Activated CD4-positive, CD25-positive, alpha-beta regulatory T cell treated with anti-CD3 and anti-CD28 coated beads, Interleukin-2, amount 50 U/mL, for 24 hours (primary cell): ENCODE data around the gene WDR91.

Experiments used
- ATAC-seq, 2 donors: fragments of 150-1000 bp; cut with Tn5 transposase; one replicate each; pipeline ENCODE4 v1.10.0; 2021; ENCODE audit warnings: mild to moderate bottlenecking in 1 of 2, moderate library complexity in 1 of 2

The WDR91 gene

DNA sequence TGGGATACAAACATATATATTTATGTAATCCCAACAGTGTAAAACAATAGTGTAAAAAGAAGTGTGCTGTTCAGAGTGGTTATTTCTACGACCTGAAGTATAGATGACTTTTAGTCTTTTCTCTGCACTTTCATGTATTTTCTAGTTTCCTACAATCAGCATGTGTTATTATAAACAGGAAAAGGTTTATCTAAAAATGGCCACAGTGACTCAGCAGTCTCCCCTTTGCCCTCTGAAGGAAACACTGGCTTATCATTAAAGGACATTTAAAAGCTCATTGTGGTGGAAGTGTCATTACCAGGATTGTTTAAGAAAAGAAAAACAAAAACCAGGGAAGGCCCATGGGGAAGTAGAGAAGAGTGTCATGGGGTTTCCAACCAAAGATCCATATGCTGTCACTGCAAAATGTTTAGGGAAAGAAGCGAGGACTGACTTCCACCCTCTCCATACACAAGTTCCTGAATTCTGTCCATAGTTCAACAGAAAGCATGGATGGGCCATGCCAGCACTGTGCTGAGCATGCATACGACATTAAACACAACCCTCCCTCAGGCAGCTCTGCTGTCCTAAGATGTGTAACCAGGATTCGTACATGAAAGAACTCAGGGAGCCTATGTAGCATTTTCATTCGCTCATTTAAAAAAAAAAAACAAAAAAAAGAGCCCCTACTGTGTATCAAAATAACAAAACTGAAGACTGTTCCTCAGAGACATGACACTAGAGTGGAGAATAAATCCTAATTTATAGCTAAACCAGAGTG lies 51.0 kb downstream of the WDR91 start:
- ATAC-seq = peak; percentile 44 to 57

DNA sequence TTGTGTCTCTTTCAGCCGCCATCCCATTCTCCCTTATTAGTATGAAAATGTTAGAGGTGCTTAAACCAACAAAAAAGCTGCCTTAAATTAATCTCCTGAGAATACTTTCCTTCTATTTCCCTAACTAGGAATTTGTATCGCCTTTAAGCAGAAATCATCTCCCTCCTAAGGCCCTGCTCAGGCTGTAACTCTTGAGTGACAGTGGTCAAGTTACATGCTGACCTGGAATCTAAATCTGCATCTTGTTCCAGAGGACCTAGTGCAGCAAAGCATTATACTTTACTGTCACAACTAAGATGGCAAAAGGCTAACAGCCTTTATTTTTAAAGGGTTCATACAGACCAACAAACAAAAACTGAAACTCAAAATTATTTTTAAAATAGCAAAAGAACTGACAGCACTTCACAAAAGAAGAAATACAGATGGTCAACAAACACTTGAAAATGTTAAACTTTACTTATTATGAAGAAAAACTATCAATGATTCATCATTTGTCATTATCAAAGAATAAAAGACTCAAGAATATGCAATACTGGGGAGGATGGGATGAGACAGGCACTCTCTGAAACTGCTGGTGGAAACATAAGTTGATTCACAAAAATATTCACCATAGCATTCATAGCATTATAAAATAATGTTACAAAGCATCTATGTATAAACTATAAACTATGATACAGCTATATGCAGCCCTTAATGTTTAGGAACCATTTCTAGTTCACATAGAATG lies 51.8 kb downstream of the WDR91 start:
- ATAC-seq = peak; percentile 77 to 84

DNA sequence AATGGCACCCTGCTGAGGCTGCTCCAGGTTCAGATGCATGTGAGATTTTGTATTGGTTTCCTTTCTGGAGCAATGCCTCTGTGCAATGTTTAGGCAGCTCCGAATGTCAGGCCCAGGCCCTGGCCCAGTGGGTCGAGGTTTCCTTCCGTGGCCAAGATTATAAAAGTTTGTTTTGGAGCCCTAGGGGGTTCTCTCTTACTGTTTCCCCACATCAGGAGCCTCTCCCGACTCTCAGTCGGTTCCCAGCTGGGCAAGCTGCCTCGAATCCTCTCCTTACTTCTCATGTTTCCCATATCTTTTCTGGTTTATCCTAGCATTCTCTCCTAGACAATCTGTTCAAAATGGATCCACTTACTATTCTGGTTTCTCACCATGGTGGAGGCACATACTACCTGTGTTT lies 52.5 kb downstream of the WDR91 start:
- ATAC-seq = no peak

DNA sequence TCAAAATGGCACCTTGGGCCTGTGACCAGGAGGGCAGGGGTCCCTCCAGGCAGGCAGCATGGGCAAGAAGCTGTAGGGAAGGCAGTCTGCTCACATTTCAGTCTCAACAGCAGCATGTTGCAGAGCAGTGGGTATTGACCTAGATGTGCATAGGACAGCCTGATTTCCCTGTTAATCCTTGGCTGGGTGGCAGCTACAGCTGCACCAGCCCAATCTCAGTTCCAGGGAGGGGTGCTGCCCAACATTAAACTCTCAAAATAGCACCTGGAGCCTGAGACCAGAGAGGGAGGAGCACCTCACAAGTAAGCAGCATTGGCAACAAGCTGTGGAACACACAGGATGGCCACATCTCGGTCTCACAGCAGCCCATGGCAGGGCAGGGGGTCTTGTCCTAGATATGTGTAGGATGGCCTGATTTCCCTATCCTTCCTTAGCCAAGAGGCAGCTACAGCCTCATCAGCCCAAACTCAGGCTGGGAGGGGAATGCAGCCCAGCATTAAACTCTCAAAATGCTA lies 53.1 kb downstream of the WDR91 start:
- no peak for ATAC-seq

DNA sequence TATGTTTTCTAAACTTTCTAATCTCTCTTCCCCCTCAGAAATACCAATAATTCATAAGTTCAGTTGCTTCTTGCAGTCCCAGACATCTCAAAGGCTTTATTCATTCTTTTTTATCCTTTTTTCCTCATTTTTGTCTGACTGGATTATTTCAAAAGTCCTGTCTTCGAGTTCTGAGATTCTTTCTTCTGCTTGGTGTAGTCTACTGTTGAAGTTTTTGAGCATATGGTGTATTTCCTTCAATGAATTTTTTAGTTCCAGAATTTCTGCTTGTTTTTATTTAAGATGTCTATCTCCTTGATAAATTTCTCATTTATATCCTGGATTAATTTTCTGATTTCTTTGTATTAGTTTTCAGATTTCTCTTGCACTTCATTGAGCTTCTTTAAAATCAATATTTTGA lies 55.0 kb downstream of the WDR91 start:
- no peak for ATAC-seq

DNA sequence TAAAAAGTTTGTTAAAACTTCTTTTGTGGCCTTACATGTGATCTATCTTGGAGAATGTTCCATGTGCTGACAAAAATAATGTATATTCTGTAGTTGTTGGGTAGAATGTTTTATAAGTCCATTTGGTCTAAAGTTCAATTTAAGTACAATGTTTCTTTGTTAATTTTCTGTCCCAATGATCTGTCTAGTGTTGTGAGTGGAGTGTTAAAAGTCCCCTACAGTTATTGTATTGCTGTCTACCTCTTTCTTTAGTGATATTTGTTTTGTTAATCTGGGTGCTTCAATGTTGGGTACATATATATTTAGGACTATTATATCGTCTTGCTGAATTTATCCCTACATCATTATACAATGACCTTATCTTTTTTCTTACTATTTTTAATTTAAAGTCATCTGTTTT lies 56.6 kb downstream of the WDR91 start:
- no peak for ATAC-seq

DNA sequence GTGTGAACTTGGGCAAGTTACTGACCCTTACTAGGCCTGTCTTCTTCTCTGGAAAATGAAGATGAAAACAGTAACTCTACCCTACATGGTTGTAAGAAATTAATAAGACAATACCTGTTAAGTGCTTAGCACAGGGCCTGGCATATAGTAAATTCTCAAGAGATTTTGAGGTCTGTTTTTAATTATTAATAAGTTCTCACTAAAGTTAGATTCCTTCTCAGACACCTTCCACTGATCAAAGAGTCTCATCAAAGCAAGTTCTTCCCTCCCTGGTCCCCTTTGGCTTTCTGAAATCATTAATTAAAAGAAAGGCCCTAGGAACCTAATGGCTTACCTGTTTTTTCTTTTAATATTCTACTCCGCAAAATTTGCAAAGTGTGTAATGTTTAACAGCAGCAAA lies 58.9 kb downstream of the WDR91 start:
- no peak for ATAC-seq

DNA sequence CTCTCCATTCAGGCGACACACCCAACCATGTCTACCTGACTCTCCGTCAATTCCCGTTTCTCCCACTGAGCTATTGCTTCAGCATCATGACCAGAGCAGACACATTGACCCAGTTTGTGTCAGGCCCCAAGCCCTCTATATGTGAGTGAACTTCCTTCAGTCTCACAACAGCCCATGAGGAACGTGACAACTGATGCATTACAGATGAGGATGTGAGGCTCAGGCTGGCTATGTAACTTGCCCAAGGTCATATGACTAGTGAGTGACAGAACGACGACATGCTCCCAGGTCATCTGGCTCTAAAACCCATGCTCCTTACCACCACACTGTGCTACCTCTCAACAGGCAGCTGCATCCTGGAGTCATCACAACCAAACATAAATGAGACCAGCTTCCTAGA lies 59.8 kb downstream of the WDR91 start:
- ATAC-seq = no peak

DNA sequence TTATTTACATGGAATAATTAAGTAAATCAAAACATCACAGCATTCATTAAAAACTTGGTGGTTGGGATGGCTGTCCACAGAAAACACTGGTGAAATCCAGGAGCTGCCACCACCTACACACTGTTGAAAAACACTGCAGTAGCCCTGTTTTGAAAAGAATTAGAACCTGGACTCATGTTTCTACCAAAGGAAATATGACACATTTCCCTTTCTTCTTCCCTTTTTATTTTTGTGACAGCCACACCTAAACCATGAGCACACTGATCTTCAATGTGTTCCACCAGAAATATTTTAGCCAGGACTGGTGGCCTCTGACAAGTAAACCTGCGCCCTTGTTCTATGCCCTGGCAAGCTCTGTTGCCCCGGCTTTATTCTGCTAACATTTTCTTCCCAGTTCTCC lies 60.2 kb downstream of the WDR91 start:
- no peak for ATAC-seq

DNA sequence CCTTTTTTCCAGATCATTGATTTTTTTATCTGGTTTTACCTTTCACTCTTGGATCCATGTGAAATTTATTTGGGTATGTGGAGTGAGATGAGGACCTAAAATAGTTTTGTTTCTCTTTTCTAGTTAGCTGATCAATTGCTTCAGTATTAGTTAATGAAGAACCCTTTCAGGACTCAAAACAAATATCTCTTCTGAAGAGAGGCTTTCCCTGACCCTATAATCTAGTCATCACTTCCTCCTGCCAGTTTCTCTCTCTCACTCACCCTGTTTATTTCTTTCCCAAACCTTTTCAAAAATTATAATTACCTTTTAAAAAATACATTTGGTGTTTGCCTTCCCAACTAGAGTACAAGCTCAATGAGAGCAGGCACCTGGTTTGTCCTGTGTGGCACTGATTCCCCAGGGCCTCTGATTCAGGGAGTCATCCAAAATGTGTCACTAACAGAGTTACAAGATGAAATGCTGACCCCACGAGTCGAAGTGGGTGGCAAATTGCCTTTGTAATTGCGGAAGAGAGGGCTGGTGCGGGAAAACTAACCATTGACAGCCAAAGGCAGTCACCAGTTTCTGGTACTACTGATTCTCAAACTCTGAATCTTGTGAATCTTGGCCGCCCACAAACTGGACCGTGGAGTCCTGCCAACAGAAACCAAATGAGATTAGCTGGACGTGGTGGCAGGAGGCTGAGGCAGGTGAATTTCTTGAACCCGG lies 61.1 kb downstream of the WDR91 start:
- ATAC-seq = no peak

DNA sequence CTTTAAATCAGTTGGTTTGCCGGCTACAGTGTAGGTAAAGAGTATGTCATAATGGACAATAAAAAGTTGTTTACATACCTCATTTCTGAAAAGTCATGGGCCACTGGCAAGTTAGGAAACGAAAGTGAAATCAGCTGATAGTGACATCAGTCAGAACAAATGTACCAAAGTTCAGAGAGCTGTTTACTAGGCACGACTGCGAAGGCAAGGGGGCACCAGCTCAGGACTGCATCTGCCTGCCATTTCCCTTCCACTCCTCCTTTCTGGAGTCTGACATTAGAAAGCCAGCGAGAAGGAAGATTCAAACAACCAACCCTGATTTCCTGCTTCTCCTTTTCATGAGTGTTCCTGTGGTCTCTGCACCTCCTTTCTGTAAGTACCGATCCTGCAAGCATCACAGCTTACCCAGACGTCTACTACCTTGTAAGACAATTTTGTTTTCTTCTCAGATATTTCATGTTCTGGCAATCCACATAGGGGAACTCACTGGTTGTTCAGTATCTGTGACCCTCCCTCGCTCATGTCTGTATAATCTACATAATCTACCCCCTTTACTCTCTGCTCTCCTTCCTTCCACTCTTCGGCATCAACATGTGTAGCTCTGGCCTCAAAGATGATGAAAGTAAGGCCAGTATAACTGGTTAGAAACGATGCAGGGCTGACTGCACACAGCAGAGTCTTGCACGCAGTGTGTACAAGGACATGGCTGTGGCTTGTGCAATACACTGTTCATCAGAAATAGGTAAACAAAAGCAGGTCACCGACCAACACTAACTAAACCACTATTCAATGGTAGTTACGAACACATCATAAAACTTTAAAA lies 63.2 kb downstream of the WDR91 start, which contains the start of gene TMEM140:
TSS of gene TMEM140 (plus strand) at position 174 of the 823 bp plus-strand sequence. CDS start 16,370 bp downstream, outside the sequence.
- peak; percentile 86 for ATAC-seq

DNA sequence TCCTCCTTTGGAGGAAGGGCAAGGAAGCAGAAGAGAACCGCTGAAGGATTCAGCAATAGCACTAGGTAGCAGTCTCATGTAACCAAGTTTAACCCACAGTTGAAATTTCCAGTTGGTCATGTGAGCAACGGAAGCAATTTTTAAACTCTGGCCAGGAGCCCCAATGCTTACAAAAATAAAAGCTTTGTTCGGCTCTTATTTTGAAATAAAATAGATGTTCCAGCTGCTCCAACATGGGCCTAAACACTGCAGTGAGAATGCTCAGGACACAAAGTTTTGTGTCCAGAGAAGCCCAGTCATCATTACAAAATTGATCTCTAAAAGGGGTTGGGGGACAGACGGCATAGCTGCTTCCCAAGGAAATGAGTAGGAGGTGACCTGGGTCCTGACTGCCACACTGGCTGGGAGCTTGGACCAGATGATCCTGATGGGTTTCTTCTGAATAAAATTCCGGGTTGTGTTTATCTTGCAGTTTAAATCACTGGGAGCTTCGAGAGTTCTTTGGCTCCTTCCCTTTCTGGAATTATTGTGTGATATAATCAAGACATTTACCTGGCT lies 63.9 kb downstream of the WDR91 start:
- ATAC-seq = peak; percentile 5

DNA sequence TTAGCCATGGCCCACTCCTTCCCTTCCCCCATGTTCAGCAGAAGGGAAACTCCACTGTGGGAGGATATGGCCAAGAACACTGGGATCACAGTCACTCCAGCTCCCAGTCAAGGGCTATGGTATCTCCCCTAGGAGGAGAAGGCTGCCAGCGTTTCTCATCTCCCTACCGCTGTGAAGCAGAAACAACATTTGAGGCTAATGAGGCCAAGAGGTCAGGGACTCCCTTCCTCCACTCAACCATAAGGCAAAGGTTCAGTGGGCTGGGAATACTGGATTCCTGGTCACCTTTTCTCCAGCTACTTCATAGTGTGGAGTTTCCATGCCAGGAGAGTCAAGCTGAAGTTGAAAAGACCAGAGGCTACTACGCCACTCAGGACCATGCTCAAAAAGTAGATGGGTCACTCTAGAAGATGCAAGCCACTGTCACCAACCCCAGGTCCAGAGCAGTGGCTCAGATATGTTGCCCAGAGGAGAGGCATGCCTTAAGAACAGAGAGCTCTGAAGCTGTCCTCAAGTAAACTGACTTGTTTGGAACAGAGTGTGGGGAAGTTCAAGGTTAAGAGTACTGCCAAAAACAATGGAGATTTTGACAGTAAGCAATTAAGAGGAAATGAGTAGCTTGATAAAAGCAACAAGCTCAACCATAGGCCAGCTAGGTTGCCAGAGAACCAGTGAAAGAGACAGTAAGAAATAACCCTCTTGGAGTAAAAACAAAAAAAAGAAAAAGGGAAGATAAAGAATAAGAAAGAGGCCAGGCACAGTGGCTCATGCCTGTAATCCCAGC lies 67.2 kb downstream of the WDR91 start:
- no peak for ATAC-seq
